IPS DF 4.7 (cell line): ENCODE data around the gene YY1AP1.
"Not testable (repeated sequence)": the region's sequence is repeated elsewhere in the genome, so short reads cannot be mapped to it uniquely, and the experiment has no call there.

Source experiments
- DNase-seq: peaks from one replicate; pipeline ENCODE4 v3.0.0-alpha.2; 2013; ENCODE audit warnings: low spot score; ENCODE audit errors: extremely low read depth

YY1AP1 gene

GRCh38 chr1:155695072-155695471, 6.5 kb upstream of the YY1AP1 start:
- DNase-seq, result no peak

- DNase-seq, result no peak
Observed at GRCh38 chr1:155694167-155694566, 5.6 kb upstream of the YY1AP1 start.

- no peak for DNase-seq
Observed at GRCh38 chr1:155691992-155692528, 3.5 kb upstream of the YY1AP1 start.

- not testable (repeated sequence) for DNase-seq
Observed at GRCh38 chr1:155689081-155689607, 570 bp upstream of the YY1AP1 start, which contains the start of gene DAP3. Gene DAP3, plus strand, starts transcription at chr1:155689091. Its CDS starts 20,689 bp downstream, at chr1:155709780.

- not testable (repeated sequence) for DNase-seq
Observed at GRCh38 chr1:155687705-155688323, 760 bp downstream of the YY1AP1 start.

GRCh38 chr1:155681776-155682175, 6.8 kb downstream of the YY1AP1 start:
- no peak for DNase-seq

GRCh38 chr1:155680531-155680930, 8.0 kb downstream of the YY1AP1 start:
- DNase-seq, result no peak

- not testable (repeated sequence) for DNase-seq
Observed at GRCh38 chr1:155678992-155679391, 9.6 kb downstream of the YY1AP1 start.

- DNase-seq, result no peak
Observed at GRCh38 chr1:155678027-155678426, 10.5 kb downstream of the YY1AP1 start.

- no peak for DNase-seq
Observed at GRCh38 chr1:155673003-155673402, 15.6 kb downstream of the YY1AP1 start.

GRCh38 chr1:155671750-155672149, 16.8 kb downstream of the YY1AP1 start:
- no peak for DNase-seq

- no peak for DNase-seq
Observed at GRCh38 chr1:155669233-155670162, 19.1 kb downstream of the YY1AP1 start.

GRCh38 chr1:155661239-155661638, 27.3 kb downstream of the YY1AP1 start:
- DNase-seq, result not testable (repeated sequence)

GRCh38 chr1:155657463-155657862, 31.1 kb downstream of the YY1AP1 start:
- DNase-seq, result no peak

- no peak for DNase-seq
Observed at GRCh38 chr1:155652951-155653350, 35.6 kb downstream of the YY1AP1 start.

- DNase-seq, result no peak
Observed at GRCh38 chr1:155651861-155652661, 36.5 kb downstream of the YY1AP1 start.

GRCh38 chr1:155650231-155650757, 38.3 kb downstream of the YY1AP1 start:
- no peak for DNase-seq

GRCh38 chr1:155649676-155650075, 38.9 kb downstream of the YY1AP1 start:
- DNase-seq, result no peak

- DNase-seq, result no peak
Observed at GRCh38 chr1:155648207-155649147, 40.1 kb downstream of the YY1AP1 start.

- no peak for DNase-seq
Observed at GRCh38 chr1:155646307-155646706, 42.3 kb downstream of the YY1AP1 start.
